HG03432 (cell line): ENCODE measurements around the gene PNMA8C.
"Not testable (repeated sequence)": the region's sequence is repeated elsewhere in the genome, so short reads cannot be mapped to it uniquely, and the experiment has no call there.

Source experiments
- ATAC-seq: cut with Tn5 transposase; IDR thresholded peaks from one replicate; pipeline ENCODE4 v1.9.1; 2021; ENCODE audit warnings: mild to moderate bottlenecking, moderate library complexity; ENCODE audit not compliant: unreplicated experiment

The PNMA8C gene

GRCh38 chr19:46390866-46391265 is 37.9 kb downstream of the PNMA8C start:
- ATAC-seq, result no peak

DNA sequence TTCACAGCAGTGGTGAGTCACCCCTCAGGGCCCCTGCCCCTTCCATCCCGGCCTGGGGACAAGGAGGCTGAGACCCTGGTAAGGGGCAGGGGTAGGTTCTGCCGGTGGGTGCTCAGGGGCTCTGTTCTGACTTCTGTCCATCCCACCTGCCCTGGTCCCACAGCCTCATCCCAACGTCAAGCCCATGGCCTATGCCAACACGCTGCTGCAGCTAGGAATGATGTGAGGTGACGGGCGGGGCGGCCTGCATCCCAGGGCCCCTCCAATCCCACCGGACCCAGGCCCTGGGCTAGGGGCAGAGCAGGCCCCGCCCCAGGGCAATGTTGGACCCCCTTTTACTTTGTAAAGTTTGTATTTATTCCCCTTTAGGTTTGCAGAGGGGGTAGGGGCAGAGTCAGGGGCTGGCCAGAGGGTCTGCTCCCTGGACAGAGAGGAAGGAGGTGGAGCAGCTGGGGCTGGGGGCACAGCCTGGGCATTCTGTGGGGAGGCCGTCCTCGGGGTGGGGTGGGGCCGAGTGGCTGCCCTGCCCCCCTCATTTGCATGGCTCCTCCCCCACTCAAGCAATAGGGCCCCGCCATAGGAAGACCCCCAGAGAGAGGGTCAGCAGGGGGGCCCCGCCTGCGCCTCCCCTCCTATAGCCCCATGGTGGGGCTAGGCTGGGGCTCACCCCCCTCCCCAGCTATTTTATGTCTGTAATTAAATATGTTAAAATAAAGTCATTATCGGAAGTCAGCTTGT is 38.4 kb downstream of the PNMA8C start:
- no peak for ATAC-seq

- no peak for ATAC-seq
These were observed 40.2 kb downstream of the PNMA8C start for GRCh38 chr19:46388311-46389095.

- no peak for ATAC-seq
These were observed 41.0 kb downstream of the PNMA8C start for GRCh38 chr19:46387713-46388130.

DNA sequence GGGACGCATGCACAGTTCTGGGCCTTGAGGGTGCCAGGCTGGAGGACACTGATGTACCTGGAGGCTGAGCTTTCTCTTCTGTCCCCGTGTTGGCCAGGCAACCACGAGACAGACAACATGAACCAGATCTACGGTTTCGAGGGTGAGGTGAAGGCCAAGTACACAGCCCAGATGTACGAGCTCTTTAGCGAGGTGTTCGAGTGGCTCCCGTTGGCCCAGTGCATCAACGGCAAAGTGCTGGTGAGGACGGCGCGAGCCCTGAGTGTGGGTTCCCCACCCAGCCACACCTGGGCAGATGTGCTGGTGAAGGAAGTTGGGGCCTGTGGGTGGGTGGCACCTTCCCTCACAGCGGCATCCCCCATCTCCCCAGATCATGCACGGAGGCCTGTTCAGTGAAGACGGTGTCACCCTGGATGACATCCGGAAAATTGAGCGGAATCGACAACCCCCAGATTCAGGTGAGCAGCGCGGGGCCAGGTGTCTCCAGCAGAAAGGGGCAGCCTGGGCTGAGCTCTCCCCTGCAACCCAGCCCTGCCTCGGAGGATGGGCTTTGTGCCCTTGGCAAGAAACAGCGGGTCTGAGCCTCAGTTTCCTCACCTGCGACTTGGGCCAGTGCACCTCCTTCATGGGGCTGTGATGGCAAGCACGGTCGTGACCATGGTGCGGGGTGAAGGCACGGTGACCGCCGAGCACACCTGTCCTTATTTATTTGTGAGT is 41.6 kb downstream of the PNMA8C start:
- ATAC-seq, result no peak

- ATAC-seq, result no peak
These were observed 42.6 kb downstream of the PNMA8C start for GRCh38 chr19:46386151-46386550.

DNA sequence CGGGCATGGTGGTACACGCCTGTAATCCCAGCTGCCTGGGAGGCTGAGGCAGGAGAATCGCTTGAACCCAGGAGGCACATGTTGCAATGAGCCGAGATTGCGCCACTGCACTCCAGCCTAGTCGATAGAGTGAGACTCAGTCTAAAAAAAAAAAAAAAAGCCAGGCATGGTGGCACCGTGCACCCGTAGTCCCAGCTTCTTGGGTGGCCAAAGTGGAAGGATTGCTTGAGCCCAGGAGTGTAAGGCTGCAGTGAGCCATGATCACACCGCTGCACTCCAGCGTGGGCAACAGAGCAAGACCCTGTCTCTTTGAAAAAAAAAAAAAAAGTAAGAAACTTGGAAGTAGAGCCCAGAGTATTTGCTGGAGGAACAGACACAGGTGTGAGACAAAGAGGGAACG is 43.1 kb downstream of the PNMA8C start:
- no peak for ATAC-seq

DNA sequence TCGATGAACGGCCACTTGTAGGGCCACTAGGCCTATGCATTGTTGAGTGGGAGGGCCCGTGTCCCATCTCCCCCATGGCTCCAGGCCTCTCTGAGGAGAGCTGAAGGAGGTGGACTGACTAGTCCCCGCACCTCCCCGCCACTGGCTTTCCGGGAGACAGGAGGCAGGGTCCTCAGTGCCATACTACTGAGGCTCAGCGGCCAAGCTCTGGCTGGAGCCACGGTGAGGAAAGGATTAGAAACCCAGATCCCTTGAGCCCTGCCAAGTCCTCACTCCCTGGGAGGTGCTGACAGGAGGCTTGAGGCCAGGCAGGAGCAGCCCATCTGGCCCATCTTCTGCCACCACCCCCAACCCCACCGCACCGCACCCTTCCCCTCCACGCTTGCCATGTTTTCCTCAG is 44.3 kb downstream of the PNMA8C start:
- ATAC-seq, result no peak

DNA sequence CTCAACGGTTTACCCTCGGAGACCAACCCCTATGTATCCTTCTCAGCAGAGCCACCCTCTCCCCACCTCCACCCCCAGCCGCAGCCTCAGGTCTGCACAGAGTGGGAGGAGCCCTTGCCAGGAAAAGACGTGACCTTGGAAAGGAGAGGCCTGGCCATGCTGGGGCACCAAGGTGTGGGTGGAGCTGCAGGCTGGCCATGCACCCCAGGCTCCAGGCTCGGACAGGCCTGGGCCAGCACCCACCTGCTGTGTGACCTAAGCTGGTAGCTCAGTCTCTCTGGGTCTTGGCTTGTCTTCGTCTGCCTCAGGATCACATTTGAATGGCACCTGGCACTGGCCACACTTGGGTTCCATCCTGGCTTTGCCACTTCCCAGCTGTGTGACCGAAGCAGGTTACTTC is 44.9 kb downstream of the PNMA8C start:
- ATAC-seq, result no peak

GRCh38 chr19:46383171-46383815 is 45.4 kb downstream of the PNMA8C start:
- no peak for ATAC-seq

DNA sequence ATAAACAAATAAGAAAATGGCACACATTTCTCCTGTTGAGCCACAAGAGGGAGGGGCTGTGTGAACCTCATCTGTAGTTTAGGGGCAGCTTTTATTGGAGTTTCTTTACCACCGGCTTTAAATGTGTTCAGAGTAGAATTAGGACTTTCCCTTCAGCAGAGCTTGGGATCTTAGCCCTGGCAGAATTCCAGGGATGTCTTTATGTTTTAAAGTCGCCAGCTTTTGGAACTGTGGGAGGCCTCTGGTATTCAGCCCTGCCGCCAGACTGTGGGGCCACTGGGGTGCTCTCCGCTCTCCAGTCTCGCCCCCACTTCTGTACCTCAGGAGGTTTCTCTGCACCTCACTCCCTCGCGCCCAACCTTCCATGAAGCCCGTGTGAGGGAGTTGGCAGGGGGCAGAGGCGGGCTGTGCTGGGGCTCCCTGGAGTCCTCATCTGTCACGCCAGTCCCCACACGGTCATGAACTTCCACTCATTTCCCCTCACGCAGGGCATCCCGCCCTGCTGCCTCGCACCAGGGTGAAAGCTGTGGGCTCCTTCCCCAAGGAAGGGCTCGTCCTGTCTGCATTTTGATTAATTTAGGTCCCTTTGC is 46.9 kb downstream of the PNMA8C start:
- no peak for ATAC-seq

DNA sequence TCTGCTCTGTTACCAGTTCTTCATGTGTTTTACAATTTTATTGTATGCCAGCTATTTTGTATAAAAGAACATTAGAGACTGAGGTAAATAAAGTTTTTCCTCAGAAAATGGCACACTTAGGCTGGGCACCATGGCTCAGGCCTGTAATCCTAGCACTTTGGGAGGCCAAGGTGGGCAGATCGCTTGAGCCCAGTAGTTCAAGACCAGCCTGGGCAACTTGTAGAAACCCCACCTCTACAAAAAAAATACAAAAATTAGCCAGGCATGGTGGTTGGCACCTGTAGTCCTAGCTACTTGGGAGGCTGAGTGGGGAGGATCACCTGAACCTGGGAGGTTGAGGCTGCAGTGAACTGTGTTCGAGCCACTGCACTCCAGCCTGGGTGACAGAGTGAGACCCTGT is 47.4 kb downstream of the PNMA8C start:
- ATAC-seq, result no peak

- ATAC-seq, result no peak
These were observed 48.0 kb downstream of the PNMA8C start for GRCh38 chr19:46380690-46381089.

DNA sequence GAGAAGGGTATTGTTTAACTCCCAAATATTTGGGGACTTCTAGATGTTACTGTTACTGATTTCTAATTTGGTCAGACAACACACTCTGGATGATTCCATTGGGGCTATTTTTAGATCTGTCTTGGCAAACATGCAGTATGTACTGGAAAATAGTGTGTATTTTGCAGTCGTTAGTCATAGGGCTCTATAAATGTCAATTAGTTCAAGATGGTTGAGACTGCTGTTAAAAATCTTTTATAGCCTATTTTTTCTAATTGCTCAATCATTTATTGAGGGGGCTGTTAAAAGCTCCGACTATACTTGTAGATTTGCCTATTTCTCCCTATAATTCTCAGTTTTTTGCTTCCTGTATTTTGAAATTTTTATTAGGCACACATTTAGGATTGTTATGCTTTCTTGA is 50.5 kb downstream of the PNMA8C start:
- no peak for ATAC-seq

DNA sequence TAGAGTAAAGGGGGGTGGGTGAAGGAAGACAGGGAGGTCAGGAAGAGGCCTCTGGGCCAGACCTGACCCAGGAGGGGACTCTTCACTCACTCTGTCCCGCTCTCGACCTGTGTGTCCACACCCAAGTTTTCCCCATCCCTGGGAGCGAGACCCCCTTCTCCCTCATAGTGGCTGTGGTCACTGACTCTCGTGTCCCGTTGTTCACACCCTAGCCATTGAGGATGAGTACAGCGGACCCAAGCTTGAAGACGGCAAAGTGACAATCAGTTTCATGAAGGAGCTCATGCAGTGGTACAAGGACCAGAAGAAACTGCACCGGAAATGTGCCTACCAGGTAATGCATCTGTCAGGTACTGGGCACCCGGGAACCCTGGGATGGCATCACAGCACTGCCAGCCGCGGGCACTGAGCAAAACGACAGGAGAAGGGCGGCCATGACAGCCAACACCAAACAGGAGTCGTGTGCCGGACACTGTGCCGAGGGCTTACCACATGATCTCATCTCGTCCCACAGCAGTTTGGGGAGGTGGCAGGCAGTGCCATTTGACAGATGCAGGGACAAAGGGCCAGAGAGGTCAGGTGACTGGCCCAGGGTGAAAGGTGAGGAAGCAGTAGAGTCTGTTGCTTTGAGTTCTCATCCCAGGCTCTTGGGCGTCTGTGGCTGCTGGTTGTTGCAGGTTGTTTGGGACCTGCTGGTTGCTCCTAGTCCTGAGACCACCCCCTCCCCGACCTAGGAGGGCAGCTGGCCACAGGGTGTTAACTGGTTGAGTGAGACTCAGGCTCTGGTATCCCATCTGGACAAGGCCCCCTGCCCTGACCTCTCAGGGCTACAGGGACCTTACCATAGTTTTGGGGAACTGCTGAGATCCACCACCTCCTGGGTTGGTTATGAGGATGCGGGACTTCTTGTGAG is 52.2 kb downstream of the PNMA8C start:
- no peak for ATAC-seq

GRCh38 chr19:46375476-46376067 is 53.2 kb downstream of the PNMA8C start:
- ATAC-seq, result not testable (repeated sequence)
